Nephron (organoid): ENCODE results near the gene PAPPA.

Source experiments
- H3K27ac Mint-ChIP-seq, 3 experiments: 2 replicates each; pipeline ENCODE4 v1.8.0; 2020; ENCODE audit warnings: mixed read lengths in 3 of 3, mild to moderate bottlenecking in 2 of 3, moderate library complexity in 1 of 3
- H3K27me3 Mint-ChIP-seq: 2 replicates; pipeline ENCODE4 v1.8.0; 2021; ENCODE audit warnings: low read depth, mild to moderate bottlenecking, moderate library complexity, mixed read lengths
- H3K36me3 Mint-ChIP-seq: 2 replicates; pipeline ENCODE4 v1.8.0; 2020; ENCODE audit warnings: low read depth, mixed read lengths
- H3K4me1 Mint-ChIP-seq: 2 replicates; pipeline ENCODE4 v1.8.0; 2020; ENCODE audit warnings: mixed read lengths
- H3K4me3 Mint-ChIP-seq, 3 experiments: 2 replicates each; pipeline ENCODE4 v1.8.0; 2020; ENCODE audit warnings: mild to moderate bottlenecking in 3 of 3, mixed read lengths in 3 of 3, moderate library complexity in 2 of 3
- H3K9me3 Mint-ChIP-seq: 2 replicates; pipeline ENCODE4 v1.8.0; 2020; ENCODE audit warnings: mixed read lengths
- CTCF ChIP-seq, 3 experiments: fragments of 200-600 bp; sonication (generic); IDR thresholded peaks; one replicate each; pipeline ENCODE4 v1.5.0; 2021; ENCODE audit warnings: antibody characterized with exemption in 3 of 3; ENCODE audit not compliant: unreplicated experiment in 3 of 3

The PAPPA gene

DNA sequence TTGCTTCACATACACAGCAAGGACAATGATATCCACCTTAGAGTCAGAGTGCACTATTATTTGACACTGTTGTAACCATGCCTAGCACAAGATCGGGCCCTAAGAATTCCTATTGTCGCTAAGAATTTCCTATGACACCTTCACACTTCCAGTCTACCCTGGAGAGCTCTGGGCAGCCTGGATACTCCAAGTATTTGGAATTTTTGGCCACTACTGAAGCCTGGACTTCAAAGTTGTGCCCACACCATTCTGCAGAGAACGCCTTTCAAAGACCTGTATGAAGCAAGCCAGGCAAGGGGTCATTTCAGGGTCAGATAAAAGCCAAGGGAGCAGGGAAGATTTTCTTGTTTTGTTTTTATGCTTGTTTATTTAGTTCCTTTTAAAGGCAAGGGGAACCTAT lies 179.7 kb downstream of the PAPPA start:
- Mint-ChIP-seq H3K4me1 (peaks cover 18% of the 10 kb centered on the region), H3K27me3 (peaks cover 39% of the 10 kb centered on the region), H3K36me3 (peaks cover 14% of the 10 kb centered on the region), H3K4me3 (no peak overlapping the region), H3K27ac (no peak overlapping the region), H3K9me3 (no peaks in the 10 kb centered on the region)
- no peak for TF ChIP-seq CTCF (IDR thresholded peaks at IDR 0.05; ENCODE audit: unreplicated experiment in 3 of 3)

DNA sequence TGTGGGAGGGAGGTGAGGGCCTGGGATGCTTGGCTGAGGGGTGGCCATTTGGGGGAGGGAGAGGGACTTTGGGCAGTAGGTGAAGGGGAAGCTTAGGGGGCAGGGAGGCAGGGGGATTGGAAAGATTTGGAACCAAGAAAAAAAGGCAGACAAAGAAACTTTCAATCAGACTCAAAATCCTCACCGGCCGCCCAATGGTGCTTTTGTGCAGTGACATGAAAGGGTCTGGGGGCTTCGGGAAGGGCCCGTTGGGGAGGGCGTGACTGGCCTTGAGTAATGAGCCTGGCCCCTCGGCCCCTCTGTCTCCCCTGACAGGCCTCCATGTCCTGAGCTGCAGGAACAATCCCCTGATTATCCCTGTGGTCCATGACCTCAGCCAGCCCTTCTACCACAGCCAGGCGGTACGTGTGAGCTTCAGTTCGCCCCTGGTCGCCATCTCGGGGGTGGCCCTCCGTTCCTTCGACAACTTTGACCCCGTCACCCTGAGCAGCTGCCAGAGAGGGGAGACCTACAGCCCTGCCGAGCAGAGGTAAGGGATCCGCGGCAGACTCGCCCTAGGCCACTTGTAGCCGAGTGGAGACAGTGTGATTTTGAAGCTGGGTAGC lies 181.1 kb downstream of the PAPPA start:
- Mint-ChIP-seq H3K4me3 (no peak overlapping the region), H3K4me1 (peaks cover 12% of the 10 kb centered on the region), H3K27me3 (peaks cover 45% of the 10 kb centered on the region), H3K36me3 (peaks cover 19% of the 10 kb centered on the region), H3K27ac (no peak overlapping the region), H3K9me3 (no peaks in the 10 kb centered on the region)
- TF ChIP-seq CTCF (IDR thresholded peaks at IDR 0.05; ENCODE audit: unreplicated experiment in 3 of 3), result no peak

GRCh38 chr9:116335392-116335791 lies 181.8 kb downstream of the PAPPA start:
- Mint-ChIP-seq H3K36me3 (peaks cover 19% of the 10 kb centered on the region), H3K9me3 (no peaks in the 10 kb centered on the region), H3K27me3 (peaks cover 45% of the 10 kb centered on the region), H3K4me1 (peaks cover 10% of the 10 kb centered on the region), H3K4me3 (no peak overlapping the region), H3K27ac (no peak overlapping the region)
- TF ChIP-seq CTCF (IDR thresholded peaks at IDR 0.05; ENCODE audit: unreplicated experiment in 3 of 3), result no peak

DNA sequence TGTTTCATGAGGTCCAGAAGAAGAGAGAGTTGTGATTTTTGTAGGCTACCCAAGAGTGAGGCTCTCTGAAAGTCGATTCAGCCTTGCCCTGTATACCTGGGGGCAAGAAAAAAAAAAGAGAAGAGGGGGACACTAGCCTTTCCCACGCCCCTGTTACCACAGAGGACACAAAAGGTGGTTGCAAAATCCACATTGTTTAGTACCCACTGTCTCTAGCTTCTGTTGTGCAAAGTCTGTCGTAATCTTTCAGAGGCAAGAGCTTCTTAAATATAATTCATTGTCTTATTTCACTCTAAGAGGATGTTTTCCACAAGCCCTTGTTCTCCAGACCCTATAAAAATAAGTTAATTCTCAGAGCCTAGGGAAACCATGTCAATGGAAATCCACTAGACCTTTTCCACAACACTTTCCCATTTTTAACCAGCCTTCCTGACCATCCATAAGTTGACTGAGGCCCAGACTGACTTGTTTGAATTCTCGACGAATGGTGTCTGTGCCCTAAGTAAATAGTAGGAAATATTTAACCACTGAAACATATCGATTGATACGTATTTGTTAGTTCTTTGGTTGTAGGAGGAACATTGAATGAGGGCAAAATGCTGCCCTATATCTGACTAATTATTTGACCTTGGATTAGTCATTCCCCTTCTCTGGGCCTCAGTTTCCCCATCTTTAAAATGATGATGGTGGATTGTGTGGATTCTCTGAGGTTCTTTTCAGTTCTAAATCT lies 182.7 kb downstream of the PAPPA start:
- TF ChIP-seq CTCF (IDR thresholded peaks at IDR 0.05; ENCODE audit: unreplicated experiment in 3 of 3), result no peak
- Mint-ChIP-seq H3K4me3 (no peak overlapping the region), H3K27me3 (peaks cover 44% of the 10 kb centered on the region), H3K36me3 (peaks cover 21% of the 10 kb centered on the region), H3K27ac (no peak overlapping the region), H3K9me3 (no peaks in the 10 kb centered on the region), H3K4me1 (peaks cover 10% of the 10 kb centered on the region)

- H3K36me3 Mint-ChIP-seq, result peaks cover 20% of the 10 kb centered on the region
- no peaks in the 10 kb centered on the region for H3K9me3 Mint-ChIP-seq
- no peak for TF ChIP-seq CTCF (IDR thresholded peaks at IDR 0.05; ENCODE audit: unreplicated experiment in 3 of 3)
- H3K27me3 Mint-ChIP-seq, result peaks cover 47% of the 10 kb centered on the region
- peaks cover 10% of the 10 kb centered on the region for H3K4me1 Mint-ChIP-seq
- no peak overlapping the region for H3K4me3 Mint-ChIP-seq
- H3K27ac Mint-ChIP-seq, result peak overlapping the region in 1 of 3 experiments; percentile 60
Measured at GRCh38 chr9:116337015-116337414, 183.4 kb downstream of the PAPPA start.

- peaks cover 6% of the 10 kb centered on the region for H3K4me1 Mint-ChIP-seq
- peaks cover 17% of the 10 kb centered on the region for H3K36me3 Mint-ChIP-seq
- peaks cover 25% of the 10 kb centered on the region for H3K27me3 Mint-ChIP-seq
- no peak for TF ChIP-seq CTCF (IDR thresholded peaks at IDR 0.05; ENCODE audit: unreplicated experiment in 3 of 3)
- no peak overlapping the region for H3K27ac Mint-ChIP-seq
- H3K4me3 Mint-ChIP-seq, result no peak overlapping the region
- H3K9me3 Mint-ChIP-seq, result no peaks in the 10 kb centered on the region
Measured at GRCh38 chr9:116340270-116340669, 186.7 kb downstream of the PAPPA start.
